ENCODE data around the gene VCAM1.
"Not testable (repeated sequence)": the region's sequence is repeated elsewhere in the genome, so short reads cannot be mapped to it uniquely, and the experiment has no call there.

VCAM1 gene

GRCh38 chr1:100780814-100781213, 61.3 kb downstream of the VCAM1 start:
- no peak for DNase-seq

- not testable (repeated sequence) for DNase-seq
These were observed 62.2 kb downstream of the VCAM1 start for GRCh38 chr1:100781728-100782127.

- no peak for DNase-seq
These were observed 63.0 kb downstream of the VCAM1 start for GRCh38 chr1:100782473-100783039.

GRCh38 chr1:100785470-100786052, 66.0 kb downstream of the VCAM1 start:
- DNase-seq: no peak

- DNase-seq: no peak
These were observed 67.3 kb downstream of the VCAM1 start for GRCh38 chr1:100786870-100787269.

Measured in inflammatory macrophage (primary cell).